ENCODE results near the gene CDCP2.

GRCh38 chr1:54118704-54119103, 34.1 kb downstream of the CDCP2 start:
- TF ChIP-seq CTCF (IDR thresholded peaks at IDR 0.05; ENCODE audit: low read length) (no peak), EZH2 (IDR thresholded peaks at IDR 0.05; ENCODE audit: borderline replicate concordance, low read length) (no peak)
